Loucy (cell line): ENCODE data around the gene BOD1L1.

ENCODE experiments used
- CTCF ChIP-seq: fragments of 200-600 bp; sonication (generic); conservative IDR thresholded peaks from 2 replicates; pipeline ENCODE4 v1.5.1; 2014; ENCODE audit warnings: mild to moderate bottlenecking, antibody characterized with exemption, low read length
- EZH2phosphoT487 ChIP-seq: fragments of 200-600 bp; IDR thresholded peaks from 2 replicates; pipeline ENCODE4 v1.6.1; 2018; ENCODE audit warnings: antibody characterized with exemption, mild to moderate bottlenecking, moderate library complexity, borderline replicate concordance

- TF ChIP-seq CTCF, result no peak
- no peak for TF ChIP-seq EZH2phosphoT487
Measured at GRCh38 chr4:13548059-13548983, 79.2 kb downstream of the BOD1L1 start.
